HG03103 (cell line): ENCODE data around the gene MDH1B.
A peak's percentile ranks its signal among the peaks of the same experiment; 100 is the strongest.
"Not testable (repeated sequence)": the region's sequence is repeated elsewhere in the genome, so short reads cannot be mapped to it uniquely, and the experiment has no call there.

ENCODE experiments used
- ATAC-seq: cut with Tn5 transposase; IDR thresholded peaks from one replicate; pipeline ENCODE4 v1.9.1; 2021; ENCODE audit warnings: low read depth; ENCODE audit not compliant: unreplicated experiment

MDH1B gene

GRCh38 chr2:206765242-206766056 is at the start of gene MDH1B, which contains the start of gene FASTKD2:
TSS of gene MDH1B (minus strand) at chr2:206765328. CDS start at chr2:206765271, 57 bp downstream.
TSS of gene FASTKD2 (plus strand) at chr2:206765606. CDS start at chr2:206766694, 1,088 bp downstream.
- ATAC-seq = peak; percentile 93

GRCh38 chr2:206814498-206814897 is 49.4 kb upstream of the MDH1B start:
- ATAC-seq = no peak

DNA sequence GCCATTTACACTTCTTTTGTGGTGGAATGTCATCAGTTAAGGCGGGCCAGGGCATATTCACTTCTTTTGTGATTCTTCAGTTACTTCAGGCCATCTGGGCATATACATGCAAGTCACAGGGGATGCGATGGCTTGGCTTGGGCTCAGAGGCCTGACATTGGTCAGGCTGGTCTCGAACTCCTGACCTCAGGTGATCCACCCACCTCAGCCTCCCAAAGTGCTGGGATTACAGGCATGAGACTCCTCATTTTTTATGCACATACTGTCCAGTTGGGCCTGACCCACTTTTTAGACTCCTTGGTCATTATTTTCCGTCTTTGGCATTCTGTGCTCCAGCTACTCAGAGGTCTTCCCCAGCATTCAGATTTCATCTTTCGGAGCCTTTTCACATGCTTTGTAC is 47.3 kb upstream of the MDH1B start:
- not testable (repeated sequence) for ATAC-seq

GRCh38 chr2:206807624-206808023 is 42.5 kb upstream of the MDH1B start:
- not testable (repeated sequence) for ATAC-seq

DNA sequence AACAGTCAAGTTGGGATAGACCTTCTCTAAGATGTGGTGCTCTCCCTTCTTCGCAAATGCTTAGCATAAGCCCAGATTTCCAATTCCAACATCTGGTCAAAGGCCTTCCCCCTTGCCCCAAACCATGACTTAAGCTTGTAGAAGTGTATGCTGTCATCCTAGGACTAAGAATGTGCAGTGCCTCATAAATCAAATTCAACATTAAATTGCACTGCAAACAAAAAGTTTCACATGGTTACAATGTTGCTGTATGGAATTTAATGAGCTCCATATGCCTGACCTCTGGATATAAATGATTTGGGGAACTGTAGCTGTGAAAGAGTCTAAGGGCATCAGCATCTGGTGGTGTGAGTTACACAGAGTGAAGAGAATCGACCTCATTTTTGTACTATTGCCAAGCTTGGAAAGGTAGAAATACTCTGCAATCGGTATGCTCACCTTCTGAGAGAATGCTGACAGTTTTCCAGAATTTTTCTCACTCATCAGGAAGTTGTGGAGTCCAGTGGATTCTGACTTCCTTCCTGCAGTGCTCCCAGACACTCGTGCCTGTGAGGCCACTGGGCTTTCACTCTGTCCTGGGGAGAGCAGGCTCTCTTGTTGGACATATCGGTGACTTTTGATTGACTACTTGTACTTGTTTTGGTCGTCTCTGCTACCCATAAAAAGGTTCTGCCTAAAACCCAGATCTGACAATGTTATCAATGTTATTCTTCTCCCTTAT is 40.9 kb upstream of the MDH1B start:
- ATAC-seq = no peak

GRCh38 chr2:206804326-206804725 is 39.2 kb upstream of the MDH1B start:
- no peak for ATAC-seq

DNA sequence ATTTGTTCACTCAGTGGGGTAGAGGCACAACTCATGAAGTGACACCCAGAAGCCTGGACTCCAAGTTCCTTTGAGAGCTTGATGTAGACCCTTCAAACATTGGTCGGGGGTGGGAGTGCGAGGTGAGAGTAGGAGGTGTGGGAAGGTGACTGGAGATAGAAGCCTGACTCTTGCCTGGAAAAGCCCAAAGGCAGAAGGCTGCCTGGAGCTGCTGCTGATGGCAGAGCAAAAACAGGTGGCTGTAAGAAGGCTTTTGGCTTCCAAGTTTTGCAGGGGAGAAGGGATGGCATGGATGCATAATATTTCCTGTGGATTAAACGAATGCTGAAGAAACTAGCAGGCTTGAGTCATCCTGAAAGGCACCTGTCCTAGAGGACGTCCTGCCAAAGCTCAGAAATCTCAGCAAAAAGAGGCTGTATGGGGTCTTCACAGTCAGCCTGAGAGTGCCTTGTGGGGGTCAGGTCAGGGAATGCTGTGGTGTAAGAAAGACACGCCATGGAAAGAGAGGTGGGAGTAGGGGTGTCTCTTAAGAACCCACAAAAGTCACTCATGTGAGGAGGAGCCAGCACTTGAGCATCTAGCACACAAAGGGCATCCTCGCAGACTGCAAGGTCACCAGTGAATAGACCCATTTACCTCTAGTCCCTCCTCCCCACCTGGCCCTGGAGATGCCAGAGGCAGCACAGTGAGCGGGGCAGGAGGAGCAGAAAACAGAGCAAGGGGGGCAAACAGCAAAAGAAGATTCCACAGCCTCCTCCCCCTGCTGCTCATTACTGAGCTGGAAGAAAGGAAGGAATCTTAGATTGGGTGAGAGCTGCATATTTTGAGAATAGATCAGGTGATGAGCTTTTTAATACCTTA is 37.8 kb upstream of the MDH1B start:
- ATAC-seq = no peak

- no peak for ATAC-seq
These were observed 36.5 kb upstream of the MDH1B start for GRCh38 chr2:206801418-206802189.

DNA sequence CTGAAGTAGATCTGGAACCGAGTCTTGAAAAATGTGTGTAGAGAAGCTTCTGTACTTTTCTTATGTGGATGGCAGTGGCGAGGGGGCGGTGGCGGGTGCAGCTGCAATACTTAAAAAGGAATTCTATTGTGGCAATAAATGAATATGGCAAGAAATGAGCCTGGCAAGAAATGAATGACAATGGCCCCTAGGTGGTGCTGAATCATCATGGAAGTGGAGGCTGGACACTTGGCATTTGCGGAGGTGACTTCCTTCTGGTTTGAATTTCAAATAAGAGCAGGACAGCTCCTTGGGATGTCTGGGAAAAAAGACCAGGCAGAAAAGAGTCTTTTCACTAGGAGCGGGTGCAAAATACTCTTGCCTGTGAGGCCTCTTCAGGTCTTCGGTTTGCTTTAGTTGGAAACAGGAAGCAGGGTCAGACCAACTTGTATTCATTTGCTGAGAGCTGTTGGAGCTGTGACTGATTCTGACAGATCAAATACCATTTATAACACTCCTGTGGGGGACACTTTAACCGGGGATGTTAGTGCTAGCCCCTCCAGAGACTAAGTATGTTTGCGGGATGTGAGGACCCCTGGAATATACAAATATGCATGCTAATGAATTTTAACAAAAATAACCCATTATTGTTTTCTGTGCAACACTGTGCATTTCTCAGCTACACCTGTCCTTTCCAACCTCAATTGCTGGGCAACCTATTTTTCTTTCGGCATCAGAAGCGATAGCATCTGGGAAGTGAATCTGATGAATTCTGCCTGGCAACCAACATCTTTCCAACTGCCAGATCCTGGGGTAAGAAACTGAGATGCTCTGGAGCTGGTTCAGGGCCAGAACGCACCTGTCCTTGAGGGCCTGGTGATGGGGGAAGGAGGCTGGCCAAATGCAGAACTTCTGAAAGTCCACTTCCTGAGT is 35.6 kb upstream of the MDH1B start:
- ATAC-seq = peak; percentile 51

DNA sequence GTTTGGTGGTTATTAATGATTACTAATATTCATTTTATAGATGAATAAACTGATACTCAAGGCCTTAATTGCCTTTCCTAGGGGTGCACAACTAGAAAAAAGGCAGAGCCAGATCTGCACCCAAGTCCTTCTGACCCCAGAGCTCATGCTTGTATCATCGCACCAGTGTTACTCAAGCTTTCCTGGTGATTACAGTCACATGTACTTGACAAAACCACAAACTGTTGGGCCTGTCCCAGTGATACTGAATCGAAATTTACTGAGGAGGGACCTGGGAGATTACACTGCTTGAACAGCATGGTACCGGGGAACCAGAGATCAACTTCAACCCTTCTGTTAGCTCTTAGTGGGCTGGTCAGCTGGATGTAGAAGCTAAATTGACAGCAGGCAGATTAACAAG is 34.0 kb upstream of the MDH1B start:
- no peak for ATAC-seq

GRCh38 chr2:206798000-206798399 is 32.9 kb upstream of the MDH1B start:
- ATAC-seq = peak; percentile 57

DNA sequence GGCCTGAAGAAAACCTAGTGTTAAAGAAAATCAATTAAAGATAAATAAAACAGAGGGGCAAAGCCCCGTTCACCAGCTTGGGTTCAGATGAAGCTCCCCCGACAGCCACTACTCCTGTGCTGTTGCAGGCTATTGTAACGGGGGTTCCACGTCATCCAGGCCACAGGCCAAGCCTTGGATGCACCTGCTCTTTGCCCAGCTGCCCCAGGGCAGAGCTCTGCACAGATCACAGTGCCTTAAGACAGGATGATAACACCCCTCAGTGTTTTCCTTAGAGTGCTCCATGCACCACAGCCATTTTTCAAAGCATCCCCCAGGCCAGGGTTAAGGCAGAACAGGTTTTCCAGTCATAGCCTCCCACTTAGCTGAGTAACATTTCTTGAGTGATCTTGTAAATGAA is 32.2 kb upstream of the MDH1B start:
- ATAC-seq = no peak

GRCh38 chr2:206792645-206793044 is 27.5 kb upstream of the MDH1B start:
- no peak for ATAC-seq

- no peak for ATAC-seq
These were observed 25.3 kb upstream of the MDH1B start for GRCh38 chr2:206790311-206790935.

GRCh38 chr2:206784559-206785353 is 19.6 kb upstream of the MDH1B start:
- no peak for ATAC-seq

- no peak for ATAC-seq
These were observed 18.6 kb upstream of the MDH1B start for GRCh38 chr2:206783718-206784117.

DNA sequence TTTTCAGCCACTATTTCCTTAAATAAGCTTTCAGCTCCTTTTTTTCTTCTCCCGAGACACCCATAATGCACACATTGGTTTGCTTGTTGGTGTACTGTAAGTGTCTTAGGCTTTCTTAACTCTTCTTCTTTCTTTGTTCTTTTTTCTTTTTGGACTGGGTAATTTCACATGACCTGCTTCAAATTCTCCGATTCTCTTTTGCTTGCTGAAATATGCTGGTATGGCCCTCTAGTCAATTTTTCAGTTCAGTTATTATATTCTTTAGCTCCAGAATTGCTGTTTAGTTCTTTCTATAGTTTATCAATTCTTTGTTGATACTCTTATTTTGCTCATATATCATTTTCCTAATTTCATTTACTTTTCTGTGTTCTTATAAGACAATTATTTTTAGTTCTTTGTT is 15.5 kb upstream of the MDH1B start:
- ATAC-seq = no peak

- no peak for ATAC-seq
These were observed 11.3 kb upstream of the MDH1B start for GRCh38 chr2:206776432-206776831.
